Raji (cell line): ENCODE results near the gene DACH1.

Source experiments
- POLR2A ChIP-seq: IDR thresholded peaks from 2 replicates; pipeline ENCODE4 v1.6.1; 2011; ENCODE audit warnings: low read depth, low read length, control low read depth; ENCODE audit not compliant: insufficient read depth

DACH1 gene

DNA sequence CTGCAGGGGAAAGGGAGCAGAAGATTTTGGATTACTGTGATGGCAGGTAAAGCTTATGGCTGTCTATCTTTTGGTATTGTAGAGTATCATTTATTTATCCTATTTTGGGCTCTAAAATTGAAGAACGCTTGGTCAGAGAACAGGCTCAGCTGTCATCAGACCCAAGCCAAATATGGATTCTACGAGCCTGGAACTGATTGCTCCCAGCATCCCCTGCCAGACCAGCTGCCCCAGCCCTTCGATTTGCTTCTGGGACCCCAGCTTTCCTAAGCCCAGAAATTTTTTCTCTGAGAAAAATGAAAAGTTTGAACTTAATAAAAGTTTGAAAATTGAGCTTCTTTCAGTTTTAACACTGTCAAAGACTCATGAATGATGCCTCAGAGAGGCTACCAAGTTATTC is 472.8 kb downstream of the DACH1 start:
- no peak for TF ChIP-seq POLR2A
